Colonic mucosa (tissue), 4 donors: ENCODE measurements around the gene TCF7L1. TPM values are rescaled to one million over a fixed set of nuclear protein-coding genes. Genes with fewer than 3 reads are reported as not detected.

Experiments used
- DNase-seq: peaks from one replicate; pipeline ENCODE4 v3.0.0-alpha.2; 2020
- H3K27ac ChIP-seq: fragments of 200-600 bp; one replicate; pipeline ENCODE4 v1.8.0; 2021
- H3K27me3 ChIP-seq: fragments of 200-600 bp; one replicate; pipeline ENCODE4 v1.8.0; 2021
- H3K36me3 ChIP-seq: fragments of 200-600 bp; one replicate; pipeline ENCODE4 v1.8.0; 2021
- H3K4me1 ChIP-seq: fragments of 200-600 bp; one replicate; pipeline ENCODE4 v1.8.0; 2021; ENCODE audit warnings: mild to moderate bottlenecking
- H3K4me3 ChIP-seq: fragments of 200-600 bp; one replicate; pipeline ENCODE4 v1.8.0; 2021
- H3K9ac ChIP-seq, 2 donors: one replicate each; pipeline ENCODE4 v1.7.0; 2013; ENCODE audit warnings: control low read depth in 2 of 2, low read depth in 2 of 2, low read length in 2 of 2
- H3K9me3 ChIP-seq: fragments of 200-600 bp; one replicate; pipeline ENCODE4 v1.8.0; 2021
- CTCF ChIP-seq: fragments of 200-600 bp; IDR thresholded peaks from one replicate; pipeline ENCODE4 v1.8.0; 2022; ENCODE audit warnings: antibody characterized with exemption, mild to moderate bottlenecking
- intact Hi-C: fragments of 100-400 bp; cut with DNase I; formaldehyde crosslinking; loops from one replicate; pipeline ENCODE4 v1.14.1; 2022
- total RNA-seq, 2 donors: library from RNA; stranded (reverse); fragmentation: NEBNext Ultra II Directional in 1 of 2; extraction: Animal tissue kit (Norgen Biotek cat#: 25700) in 1 of 2; gene quantifications; one replicate each; pipeline ENCODE4 v1.2.1, GENCODE V29; 2021
- donor health status: healthy.
- donor health status: DM: no; HTN: no; CAD: no.
- donor health status: DM: no; HTN: no; CAD: no.

The TCF7L1 gene
- total RNA-seq, 2 donors from 2014 or later = 0.99 to 3.2 TPM

DNA sequence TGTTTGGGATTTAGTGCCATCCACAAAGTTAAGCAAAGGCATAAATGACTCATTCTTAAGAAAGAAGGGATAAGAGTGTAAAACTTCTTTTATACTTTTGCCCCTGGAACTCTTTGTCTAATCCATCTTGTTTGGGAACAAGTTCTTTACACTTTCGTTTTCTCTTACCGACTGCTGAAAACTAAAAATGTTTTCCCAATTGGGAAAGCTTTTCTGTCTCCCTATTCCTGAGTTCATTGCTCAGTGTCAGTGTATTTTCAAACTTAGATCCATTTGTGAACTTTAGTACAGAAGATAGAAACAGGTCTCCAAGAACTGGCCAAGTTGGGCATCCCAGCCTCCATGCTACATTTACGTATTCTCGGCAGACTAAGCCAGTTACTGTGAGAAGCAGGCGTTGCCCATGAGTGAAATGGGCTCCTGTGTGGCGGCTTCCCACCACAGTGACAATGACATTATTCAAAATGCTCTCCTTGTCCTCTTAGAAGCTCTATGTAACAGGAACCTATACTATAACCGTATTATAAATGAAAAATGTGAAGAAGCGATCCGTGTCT lies 142.9 kb downstream of the TCF7L1 start:
- no peaks in the 10 kb centered on the region for H3K9me3 ChIP-seq
- H3K4me1 ChIP-seq = no peaks in the 10 kb centered on the region
- H3K27ac ChIP-seq = no peak overlapping the region
- intact Hi-C loops = no loop called here
- no peaks in the 10 kb centered on the region for H3K27me3 ChIP-seq
- TF ChIP-seq CTCF = no peak
- no peak overlapping the region for H3K4me3 ChIP-seq
- no peak overlapping the region for H3K9ac ChIP-seq
- DNase-seq = no peak
- no peaks in the 10 kb centered on the region for H3K36me3 ChIP-seq

- TF ChIP-seq CTCF = no peak
- intact Hi-C loops = no loop called here
- H3K27me3 ChIP-seq = no peaks in the 10 kb centered on the region
- peak overlapping the region in 1 of 2 donors; percentile 35 for H3K9ac ChIP-seq
- H3K4me1 ChIP-seq = no peaks in the 10 kb centered on the region
- no peak for DNase-seq
- no peak overlapping the region for H3K4me3 ChIP-seq
- H3K27ac ChIP-seq = no peak overlapping the region
- no peaks in the 10 kb centered on the region for H3K36me3 ChIP-seq
- no peaks in the 10 kb centered on the region for H3K9me3 ChIP-seq
Observed at GRCh38 chr2:85276571-85277118, 143.5 kb downstream of the TCF7L1 start.

GRCh38 chr2:85277416-85278158 lies 144.4 kb downstream of the TCF7L1 start:
- no peak for TF ChIP-seq CTCF
- DNase-seq = peak; percentile 50
- intact Hi-C loops = no loop called here
- no peaks in the 10 kb centered on the region for H3K27me3 ChIP-seq
- no peak overlapping the region for H3K9ac ChIP-seq
- no peak overlapping the region for H3K4me3 ChIP-seq
- H3K27ac ChIP-seq = peak overlapping the region; percentile 3
- no peaks in the 10 kb centered on the region for H3K9me3 ChIP-seq
- H3K36me3 ChIP-seq = no peaks in the 10 kb centered on the region
- H3K4me1 ChIP-seq = no peaks in the 10 kb centered on the region

DNA sequence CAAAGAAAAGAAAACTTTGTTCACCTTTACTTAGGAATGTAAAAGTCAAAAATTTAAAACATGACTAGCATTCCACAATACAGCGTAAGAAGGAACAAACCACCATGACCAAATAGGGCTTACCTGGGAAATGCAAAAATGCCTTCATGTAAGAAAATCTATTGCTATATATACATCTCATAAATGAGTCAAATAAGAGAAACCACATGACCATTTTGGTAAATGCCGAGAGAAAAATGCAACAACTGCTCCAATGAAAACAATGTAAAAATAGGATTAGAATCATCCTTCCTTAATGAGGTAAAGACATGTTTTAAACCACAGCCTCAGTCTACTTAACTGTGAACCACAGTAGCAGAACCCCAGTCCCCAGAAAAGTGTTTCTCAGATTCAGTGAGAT lies 145.2 kb downstream of the TCF7L1 start:
- no peaks in the 10 kb centered on the region for H3K9me3 ChIP-seq
- no peaks in the 10 kb centered on the region for H3K27me3 ChIP-seq
- no peaks in the 10 kb centered on the region for H3K4me1 ChIP-seq
- no peak overlapping the region for H3K4me3 ChIP-seq
- intact Hi-C loops = no loop called here
- H3K36me3 ChIP-seq = no peaks in the 10 kb centered on the region
- no peak overlapping the region for H3K9ac ChIP-seq
- DNase-seq = no peak
- TF ChIP-seq CTCF = no peak
- H3K27ac ChIP-seq = no peak overlapping the region

GRCh38 chr2:85281553-85281952 lies 148.4 kb downstream of the TCF7L1 start:
- intact Hi-C loops = no loop called here
- H3K27ac ChIP-seq = no peak overlapping the region
- no peak for TF ChIP-seq CTCF
- no peaks in the 10 kb centered on the region for H3K9me3 ChIP-seq
- H3K4me3 ChIP-seq = no peak overlapping the region
- no peak for DNase-seq
- no peak overlapping the region for H3K9ac ChIP-seq
- no peaks in the 10 kb centered on the region for H3K36me3 ChIP-seq
- no peaks in the 10 kb centered on the region for H3K27me3 ChIP-seq
- no peaks in the 10 kb centered on the region for H3K4me1 ChIP-seq
